SH-SY5Y (cell line): ENCODE results near the gene TARBP2.

ENCODE experiments used
- GATA2 ChIP-seq: IDR thresholded peaks from 2 replicates; pipeline ENCODE4 v1.6.1; 2011; ENCODE audit warnings: mild to moderate bottlenecking, low read depth, low read length
- GATA3 ChIP-seq: IDR thresholded peaks from 2 replicates; pipeline ENCODE4 v1.6.1; 2011; ENCODE audit warnings: low read depth, mild to moderate bottlenecking, low read length, moderate library complexity

DNA sequence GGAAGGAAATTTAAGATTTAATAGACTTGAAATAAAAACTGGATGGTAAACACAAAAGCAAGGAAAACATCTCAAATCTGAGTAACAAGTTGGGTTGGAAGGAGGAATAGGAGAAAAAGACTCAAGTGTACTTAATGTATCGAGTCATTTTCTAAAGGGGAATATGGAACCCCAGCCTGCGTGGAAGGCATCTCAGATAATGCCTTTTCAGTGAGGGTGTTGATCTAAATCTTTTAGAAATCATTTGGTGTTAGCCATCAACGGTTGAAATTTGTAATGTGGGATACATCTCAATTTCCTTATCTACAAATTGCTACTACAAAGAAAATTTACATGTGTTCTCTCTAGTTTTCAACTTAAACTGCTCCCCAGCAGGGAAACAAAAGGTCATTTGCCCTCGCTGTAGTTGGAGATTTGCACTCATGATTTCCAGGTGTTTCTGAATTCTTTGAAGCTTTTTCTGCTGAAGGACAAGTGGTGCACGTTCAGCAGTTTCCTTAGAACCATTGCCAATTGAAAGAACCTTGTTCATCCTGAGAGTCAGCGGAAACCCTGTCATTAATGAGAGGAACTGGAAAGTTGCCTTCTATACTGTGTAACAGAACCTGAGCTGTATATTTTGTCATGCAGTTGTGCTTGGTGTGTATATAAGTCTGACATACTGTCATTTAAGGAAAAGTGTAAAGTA lies 47.0 kb upstream of the TARBP2 start:
- TF ChIP-seq GATA2 (no peak), GATA3 (no peak)
